Keratinocyte (primary cell): Measurements from ENCODE around the gene RHOB. TPM values are rescaled to one million over a fixed set of nuclear protein-coding genes. Genes with fewer than 3 reads are reported as not detected.

Experiments
- DNase-seq: peaks from one replicate; pipeline ENCODE4 v3.0.0-alpha.2; 2011; ENCODE audit warnings: low read depth, missing footprints, low spot score
- FAIRE-seq: peaks from 2 replicates; lab custom pipeline; 2011; peaks lifted over from hg19 to GRCh38; lab: Jason Lieb, UNC
- H2AFZ ChIP-seq: 2 replicates; pipeline ENCODE4 v1.6.0; 2012; ENCODE audit warnings: low read length, control low read depth, inconsistent platforms; ENCODE audit not compliant: control insufficient read depth
- H3K27ac ChIP-seq: 2 replicates; pipeline ENCODE4 v1.5.1; 2011; ENCODE audit warnings: low read length; ENCODE audit not compliant: control insufficient read depth, insufficient read depth
- H3K27me3 ChIP-seq: 3 replicates; pipeline ENCODE4 v1.6.0; 2011; ENCODE audit warnings: low read length; ENCODE audit not compliant: control insufficient read depth, insufficient read depth; ENCODE audit errors: extremely low read depth
- H3K36me3 ChIP-seq, 2 experiments: 2 replicates in 1 of 2; 3 replicates in 1 of 2; pipeline ENCODE4 v1.5.1; 2011; ENCODE audit warnings: low read length in 2 of 2, mild to moderate bottlenecking in 1 of 2; ENCODE audit not compliant: control insufficient read depth in 2 of 2, insufficient read depth in 2 of 2; ENCODE audit errors: extremely low read depth in 1 of 2
- H3K4me1 ChIP-seq: 3 replicates; pipeline ENCODE4 v1.5.1; 2011; ENCODE audit warnings: low read length; ENCODE audit not compliant: control insufficient read depth, insufficient read depth; ENCODE audit errors: extremely low read depth
- H3K4me2 ChIP-seq: 3 replicates; pipeline ENCODE4 v1.6.0; 2011; ENCODE audit warnings: low read depth, low read length; ENCODE audit not compliant: control insufficient read depth, insufficient read depth; ENCODE audit errors: extremely low read depth
- H3K4me3 ChIP-seq, 3 experiments: fragments of 200-600 bp in 1 of 3; sonication (generic) in 1 of 3; 2 replicates in 2 of 3; 3 replicates in 1 of 3; pipeline ENCODE4 v1.5.1; 2011 to 2016; ENCODE audit warnings: low read length in 3 of 3, mild to moderate bottlenecking in 3 of 3, control low read depth in 2 of 3, inconsistent platforms in 1 of 3, low read depth in 1 of 3, mixed read lengths in 1 of 3, mixed run types in 1 of 3, moderate library complexity in 1 of 3; ENCODE audit not compliant: control insufficient read depth in 2 of 3, insufficient read depth in 2 of 3; ENCODE audit errors: extremely low read depth in 1 of 3
- H3K79me2 ChIP-seq: 2 replicates; pipeline ENCODE4 v1.6.0; 2012; ENCODE audit warnings: low read length; ENCODE audit not compliant: control insufficient read depth, insufficient read depth
- H3K9ac ChIP-seq: 3 replicates; pipeline ENCODE4 v1.6.0; 2011; ENCODE audit warnings: low read length; ENCODE audit not compliant: control insufficient read depth, insufficient read depth; ENCODE audit errors: extremely low read depth
- H3K9me1 ChIP-seq: 3 replicates; pipeline ENCODE4 v1.6.0; 2011; ENCODE audit warnings: low read length; ENCODE audit not compliant: control insufficient read depth, insufficient read depth; ENCODE audit errors: extremely low read depth
- H3K9me3 ChIP-seq: 2 replicates; pipeline ENCODE4 v1.5.1; 2012; ENCODE audit warnings: low read depth, low read length; ENCODE audit not compliant: control insufficient read depth
- H4K20me1 ChIP-seq: 3 replicates; pipeline ENCODE4 v1.6.0; 2011; ENCODE audit warnings: low read length; ENCODE audit not compliant: control insufficient read depth, insufficient read depth; ENCODE audit errors: extremely low read depth
- CTCF ChIP-seq, 3 experiments: IDR thresholded peaks in 1 of 3; conservative IDR thresholded peaks in 1 of 3; optimal IDR thresholded peaks in 1 of 3; 2 replicates in 2 of 3; 3 replicates in 1 of 3; pipeline versions ENCODE3 to v1.5.1; 2011; ENCODE audit warnings: low read length in 3 of 3, mild to moderate bottlenecking in 3 of 3, moderate library complexity in 2 of 3, control low read depth in 1 of 3, inconsistent platforms in 1 of 3; ENCODE audit not compliant: insufficient read depth in 2 of 3; ENCODE audit errors: extremely low read depth in 1 of 3
- EZH2 ChIP-seq: IDR thresholded peaks from one replicate; pipeline ENCODE4 v1.6.1; 2012; ENCODE audit warnings: inconsistent platforms, mild to moderate bottlenecking, low read length, moderate library complexity
- dilution Hi-C: fragments of 300-500 bp; cut with MboI; formaldehyde crosslinking; loops from one replicate; pipeline ENCODE4 v1.7.0; 2020; ENCODE audit warnings: low sequenced_read_pairs; ENCODE audit not compliant: extremely low pct_ligation_motif_present
- polyA plus RNA-seq, 5 experiments: library from polyadenylated mRNA; depleted of rRNA in 3 of 5; stranded (reverse) in 3 of 5; stranded (forward) in 1 of 5; unstranded in 1 of 5; fragments of >200 nt; gene quantifications; 1 replicate in 1 of 5; 2 replicates in 3 of 5; 3 replicates in 1 of 5; pipeline versions ENCODE4 v1.2.1 to v1.2.3, GENCODE V29; 2011 to 2012; ENCODE audit warnings: missing spikeins in 2 of 5, low read depth in 1 of 5, low replicate concordance in 1 of 5

Gene RHOB
- polyA plus RNA-seq, 1 donor (not counting 4 experiments of a cell fraction or from before 2014, with no cell fraction given): 23.6 TPM

- H3K4me2 ChIP-seq: no peak overlapping the region
- no peaks in the 10 kb centered on the region for H4K20me1 ChIP-seq
- no peak overlapping the region for H3K4me3 ChIP-seq
- dilution Hi-C loops: no loop called here
- H3K9me1 ChIP-seq: no peaks in the 10 kb centered on the region
- H3K9ac ChIP-seq: no peak overlapping the region
- H3K79me2 ChIP-seq: no peaks in the 10 kb centered on the region
- H2AFZ ChIP-seq: no peak overlapping the region
- H3K27me3 ChIP-seq: no peaks in the 10 kb centered on the region
- TF ChIP-seq EZH2 (no peak), CTCF (optimal IDR thresholded peaks at IDR 0.05 in 1 of 3, IDR thresholded peaks at IDR 0.05 in 1 of 3, conservative IDR thresholded peaks at IDR 0.05 in 1 of 3; ENCODE audit: extremely low read depth in 1 of 3, insufficient read depth in 2 of 3, low read length in 3 of 3) (no peak)
- peaks cover 9% of the 10 kb centered on the region for H3K4me1 ChIP-seq
- H3K36me3 ChIP-seq: no peaks in the 10 kb centered on the region
- H3K9me3 ChIP-seq: no peaks in the 10 kb centered on the region
- H3K27ac ChIP-seq: no peak overlapping the region
- FAIRE-seq: no peak
- no peak for DNase-seq
Observed at GRCh38 chr2:20439193-20439475, 7.7 kb upstream of the RHOB start.

DNA sequence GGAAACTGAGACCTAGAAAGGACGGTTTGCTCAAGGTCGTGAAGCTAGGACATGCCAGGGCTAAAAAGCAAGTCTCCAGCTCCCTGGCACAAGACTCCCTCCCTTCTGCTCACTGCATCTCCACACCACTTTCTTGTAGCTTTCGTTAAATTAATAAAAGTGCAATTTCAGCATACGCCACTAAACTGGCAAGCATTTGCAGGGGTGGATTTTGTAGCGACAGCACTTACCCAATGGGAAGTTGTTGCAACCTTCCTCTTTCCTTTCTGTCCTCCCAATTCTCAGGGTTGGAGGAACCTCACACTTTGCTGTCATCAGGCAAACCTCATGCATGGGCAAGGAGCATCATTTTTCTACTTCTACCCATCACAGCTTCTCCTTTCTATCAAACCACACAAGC, 7.4 kb upstream of the RHOB start:
- no peak overlapping the region for H2AFZ ChIP-seq
- DNase-seq (no peak), FAIRE-seq (no peak)
- H3K79me2 ChIP-seq: no peaks in the 10 kb centered on the region
- dilution Hi-C loops: no loop called here
- H3K27ac ChIP-seq: no peak overlapping the region
- H3K4me2 ChIP-seq: no peak overlapping the region
- no peak overlapping the region for H3K9ac ChIP-seq
- H3K27me3 ChIP-seq: no peaks in the 10 kb centered on the region
- no peak for TF ChIP-seq EZH2
- no peak for TF ChIP-seq CTCF (optimal IDR thresholded peaks at IDR 0.05 in 1 of 3, IDR thresholded peaks at IDR 0.05 in 1 of 3, conservative IDR thresholded peaks at IDR 0.05 in 1 of 3; ENCODE audit: extremely low read depth in 1 of 3, insufficient read depth in 2 of 3, low read length in 3 of 3)
- no peaks in the 10 kb centered on the region for H3K9me3 ChIP-seq
- H4K20me1 ChIP-seq: no peaks in the 10 kb centered on the region
- H3K4me1 ChIP-seq: peaks cover 9% of the 10 kb centered on the region
- no peaks in the 10 kb centered on the region for H3K9me1 ChIP-seq
- no peaks in the 10 kb centered on the region for H3K36me3 ChIP-seq
- no peak overlapping the region for H3K4me3 ChIP-seq
